ENCODE data around the gene LPP.
A peak's percentile ranks its signal among the peaks of the same experiment; 100 is the strongest.
"Not testable (repeated sequence)": the region's sequence is repeated elsewhere in the genome, so short reads cannot be mapped to it uniquely, and the experiment has no call there.

LPP gene

DNA sequence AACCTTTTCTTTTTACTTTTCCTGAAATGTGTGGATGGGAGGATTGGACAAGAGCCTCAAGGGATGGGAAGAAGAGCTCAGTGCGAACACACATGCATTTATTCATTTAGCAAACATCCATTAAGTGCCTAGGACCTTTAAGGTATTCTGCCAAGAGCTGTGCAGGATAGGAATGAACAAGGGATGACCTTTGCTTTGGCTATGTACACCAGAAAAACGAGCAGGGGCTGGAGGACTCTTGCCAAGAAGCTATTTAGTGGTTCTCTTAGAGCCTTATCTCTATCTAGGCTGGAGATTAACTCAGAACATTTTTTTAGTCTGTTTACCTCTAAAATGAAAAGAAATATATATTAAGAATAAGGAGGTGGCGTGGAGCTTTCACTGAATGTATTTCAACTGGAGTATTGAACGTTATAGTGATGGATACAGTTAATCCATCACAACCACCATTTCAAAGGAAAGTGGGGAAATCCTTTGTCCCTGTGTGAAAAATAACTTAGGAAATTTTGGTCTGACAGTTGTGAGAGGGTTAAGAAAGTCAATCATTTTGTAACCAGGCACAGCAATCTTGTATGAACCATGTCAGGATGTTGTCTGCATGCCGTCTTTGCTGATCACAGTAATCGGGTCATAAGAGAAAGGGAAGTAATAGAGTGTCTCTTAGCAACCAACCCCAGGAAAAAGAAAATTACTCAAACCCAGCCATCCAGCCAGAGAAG, 279.0 kb downstream of the LPP start:
- FAIRE-seq (no peak), DNase-seq (ENCODE audit: insufficient read length) (no peak)
- TF ChIP-seq POLR2A (IDR thresholded peaks at IDR 0.05; ENCODE audit: low read depth, low read length): no peak
- no peak for TF ChIP-seq POLR2AphosphoS5 (IDR thresholded peaks at IDR 0.05; ENCODE audit: low read depth, low read length)
- no peak for TF ChIP-seq TAF1 (IDR thresholded peaks at IDR 0.05; ENCODE audit: borderline replicate concordance, low read depth, low read length)

GRCh38 chr3:188433521-188434150, 279.7 kb downstream of the LPP start:
- FAIRE-seq (no peak), DNase-seq (ENCODE audit: insufficient read length) (no peak)
- TF ChIP-seq POLR2AphosphoS5 (IDR thresholded peaks at IDR 0.05; ENCODE audit: low read depth, low read length): no peak
- TF ChIP-seq POLR2A (IDR thresholded peaks at IDR 0.05; ENCODE audit: low read depth, low read length): no peak
- no peak for TF ChIP-seq TAF1 (IDR thresholded peaks at IDR 0.05; ENCODE audit: borderline replicate concordance, low read depth, low read length)

DNA sequence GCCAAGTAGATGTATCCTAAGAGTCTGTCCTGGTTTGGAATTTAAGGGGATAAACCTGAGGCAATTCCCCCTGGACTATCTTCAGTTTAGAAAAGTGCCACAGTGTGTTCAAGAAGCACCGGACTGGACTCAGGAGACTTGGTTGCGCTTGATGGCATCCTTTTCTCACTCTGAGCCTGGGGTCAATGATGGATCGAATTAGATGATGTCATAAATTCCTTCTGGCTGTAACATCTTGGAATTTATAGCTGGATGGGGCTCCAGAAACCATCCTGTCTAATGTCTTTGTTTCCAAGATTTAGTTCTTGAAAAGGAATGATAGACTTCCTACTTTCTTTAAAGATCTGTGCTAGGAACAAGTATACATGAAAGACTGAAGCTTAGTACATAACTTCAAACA, 280.6 kb downstream of the LPP start:
- TF ChIP-seq POLR2AphosphoS5 (IDR thresholded peaks at IDR 0.05; ENCODE audit: low read depth, low read length) (no peak), POLR2A (IDR thresholded peaks at IDR 0.05; ENCODE audit: low read depth, low read length) (no peak), TAF1 (IDR thresholded peaks at IDR 0.05; ENCODE audit: borderline replicate concordance, low read depth, low read length) (no peak)
- FAIRE-seq (no peak), DNase-seq (ENCODE audit: insufficient read length) (no peak)

DNA sequence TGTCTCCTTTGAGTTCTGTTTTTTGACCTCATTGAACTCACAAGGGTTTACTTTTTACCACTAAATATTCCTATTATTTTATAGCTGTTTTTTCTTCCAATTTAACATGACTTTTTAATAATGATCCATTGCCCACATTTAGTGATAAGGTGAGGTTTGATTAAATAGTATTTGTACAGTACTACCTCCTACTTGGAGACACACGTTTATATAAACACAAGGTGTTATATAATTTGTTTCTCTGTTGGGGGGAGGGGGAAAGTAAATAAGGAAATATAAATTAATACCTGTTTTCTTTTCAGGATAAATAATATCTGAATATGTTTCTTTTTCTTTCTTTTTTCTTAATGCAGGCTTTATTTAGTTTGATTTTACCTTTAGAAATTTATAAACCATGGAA, 281.3 kb downstream of the LPP start:
- DNase-seq (ENCODE audit: insufficient read length) (no peak), FAIRE-seq (no peak)
- TF ChIP-seq POLR2AphosphoS5 (IDR thresholded peaks at IDR 0.05; ENCODE audit: low read depth, low read length) (no peak), TAF1 (IDR thresholded peaks at IDR 0.05; ENCODE audit: borderline replicate concordance, low read depth, low read length) (no peak), POLR2A (IDR thresholded peaks at IDR 0.05; ENCODE audit: low read depth, low read length) (no peak)

DNA sequence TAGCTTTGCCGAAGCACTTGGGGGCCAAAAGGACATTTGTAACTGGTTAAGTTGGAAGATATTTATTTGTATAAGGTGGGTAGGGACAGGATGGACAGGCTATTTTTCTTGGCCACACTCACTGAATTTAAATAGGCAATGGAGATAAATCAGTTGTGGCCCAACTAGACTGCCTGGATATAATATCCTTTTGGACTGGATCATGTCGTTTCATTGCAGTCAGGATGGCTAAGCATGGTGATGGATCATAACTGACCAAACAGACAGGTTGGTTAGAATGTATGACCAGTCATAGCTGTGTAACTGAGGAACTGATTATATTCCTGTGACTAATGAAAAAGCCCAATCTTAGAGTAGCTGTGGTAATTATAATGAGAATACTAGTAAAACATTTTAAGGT, 284.0 kb downstream of the LPP start:
- FAIRE-seq: peak; percentile 54
- TF ChIP-seq TAF1 (IDR thresholded peaks at IDR 0.05; ENCODE audit: borderline replicate concordance, low read depth, low read length) (no peak), POLR2AphosphoS5 (IDR thresholded peaks at IDR 0.05; ENCODE audit: low read depth, low read length) (no peak), POLR2A (IDR thresholded peaks at IDR 0.05; ENCODE audit: low read depth, low read length) (no peak)
- no peak for DNase-seq (ENCODE audit: insufficient read length)

- DNase-seq (ENCODE audit: insufficient read length): no peak
- no peak for TF ChIP-seq POLR2A (IDR thresholded peaks at IDR 0.05; ENCODE audit: low read depth, low read length)
- TF ChIP-seq POLR2AphosphoS5 (IDR thresholded peaks at IDR 0.05; ENCODE audit: low read depth, low read length): no peak
- TF ChIP-seq TAF1 (IDR thresholded peaks at IDR 0.05; ENCODE audit: borderline replicate concordance, low read depth, low read length): no peak
- FAIRE-seq: peak; percentile 86
Measured at GRCh38 chr3:188439080-188439479, 285.1 kb downstream of the LPP start.

- FAIRE-seq (no peak), DNase-seq (ENCODE audit: insufficient read length) (no peak)
- no peak for TF ChIP-seq POLR2AphosphoS5 (IDR thresholded peaks at IDR 0.05; ENCODE audit: low read depth, low read length)
- no peak for TF ChIP-seq TAF1 (IDR thresholded peaks at IDR 0.05; ENCODE audit: borderline replicate concordance, low read depth, low read length)
- no peak for TF ChIP-seq POLR2A (IDR thresholded peaks at IDR 0.05; ENCODE audit: low read depth, low read length)
Measured at GRCh38 chr3:188440340-188440972, 286.5 kb downstream of the LPP start.

- TF ChIP-seq POLR2A (IDR thresholded peaks at IDR 0.05; ENCODE audit: low read depth, low read length) (no peak), TAF1 (IDR thresholded peaks at IDR 0.05; ENCODE audit: borderline replicate concordance, low read depth, low read length) (no peak), POLR2AphosphoS5 (IDR thresholded peaks at IDR 0.05; ENCODE audit: low read depth, low read length) (no peak)
- no peak for FAIRE-seq
- no peak for DNase-seq (ENCODE audit: insufficient read length)
Measured at GRCh38 chr3:188442430-188442829, 288.5 kb downstream of the LPP start.

DNA sequence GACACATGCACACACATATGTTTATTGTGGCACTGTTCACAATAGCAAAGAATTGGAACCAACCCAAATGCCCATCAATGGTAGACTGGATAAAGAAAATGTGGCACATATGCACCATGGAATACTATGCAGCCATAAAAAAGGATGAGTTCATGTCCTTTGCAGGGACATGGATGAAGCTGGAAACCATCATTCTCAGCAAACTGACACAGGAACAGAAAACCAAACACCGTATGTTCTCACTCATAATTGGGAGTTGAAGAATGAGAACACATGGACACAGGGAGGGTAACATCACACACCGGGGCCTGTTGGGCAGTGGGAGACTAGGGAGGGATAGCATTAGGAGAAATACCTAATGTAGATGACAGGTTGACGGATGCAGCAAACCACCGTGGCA, 291.2 kb downstream of the LPP start:
- not testable (repeated sequence) for DNase-seq (ENCODE audit: insufficient read length); FAIRE-seq

DNA sequence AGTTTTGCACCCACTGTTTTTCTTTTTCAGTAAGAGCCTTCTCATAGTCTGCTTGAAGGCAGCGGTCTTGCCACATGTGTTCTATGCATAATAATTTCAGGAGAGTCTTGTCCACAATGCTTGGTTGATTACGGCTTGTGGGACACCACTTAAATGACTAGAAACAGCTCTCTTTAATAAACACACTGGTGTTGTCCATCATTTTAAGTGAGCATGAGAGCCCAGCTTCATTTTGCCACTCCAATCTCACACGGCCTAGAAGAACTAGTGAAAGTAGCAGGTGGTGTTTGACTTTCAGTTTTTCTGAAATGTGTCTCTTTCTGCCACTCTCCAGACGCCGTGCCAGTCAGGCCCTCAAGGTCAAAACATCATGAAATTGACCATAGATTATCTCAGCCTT, 292.1 kb downstream of the LPP start:
- FAIRE-seq (peak; percentile 50), DNase-seq (ENCODE audit: insufficient read length) (no peak)
- no peak for TF ChIP-seq POLR2AphosphoS5 (IDR thresholded peaks at IDR 0.05; ENCODE audit: low read depth, low read length)
- no peak for TF ChIP-seq POLR2A (IDR thresholded peaks at IDR 0.05; ENCODE audit: low read depth, low read length)
- no peak for TF ChIP-seq TAF1 (IDR thresholded peaks at IDR 0.05; ENCODE audit: borderline replicate concordance, low read depth, low read length)

DNA sequence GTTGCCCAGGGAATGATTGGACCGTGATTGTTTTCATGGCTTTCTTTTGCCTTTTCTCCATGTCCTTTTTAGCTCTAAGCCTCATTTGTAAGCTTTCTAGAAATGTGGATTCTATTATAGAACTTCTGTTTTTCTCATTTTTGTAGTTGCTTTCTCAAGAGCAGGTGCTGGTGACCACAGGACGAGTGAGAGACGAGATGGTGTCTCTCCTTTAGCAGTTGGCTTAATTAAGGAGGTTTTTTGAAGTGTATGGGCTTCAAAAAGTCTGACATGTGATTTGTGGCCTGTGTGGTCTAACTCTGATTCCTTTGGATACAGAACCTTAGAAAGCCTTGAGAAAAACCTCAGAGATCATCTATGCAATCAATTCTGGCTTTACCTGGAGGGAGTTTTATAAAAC, 292.8 kb downstream of the LPP start:
- TF ChIP-seq TAF1 (IDR thresholded peaks at IDR 0.05; ENCODE audit: borderline replicate concordance, low read depth, low read length) (no peak), POLR2A (IDR thresholded peaks at IDR 0.05; ENCODE audit: low read depth, low read length) (no peak), POLR2AphosphoS5 (IDR thresholded peaks at IDR 0.05; ENCODE audit: low read depth, low read length) (no peak)
- FAIRE-seq (no peak), DNase-seq (ENCODE audit: insufficient read length) (no peak)

GRCh38 chr3:188448813-188449212, 294.9 kb downstream of the LPP start:
- TF ChIP-seq POLR2A (IDR thresholded peaks at IDR 0.05; ENCODE audit: low read depth, low read length) (no peak), POLR2AphosphoS5 (IDR thresholded peaks at IDR 0.05; ENCODE audit: low read depth, low read length) (no peak), TAF1 (IDR thresholded peaks at IDR 0.05; ENCODE audit: borderline replicate concordance, low read depth, low read length) (no peak)
- DNase-seq (ENCODE audit: insufficient read length) (no peak), FAIRE-seq (no peak)
